ENCODE measurements around the gene TPP2. TPM values are rescaled to one million over a fixed set of nuclear protein-coding genes. Genes with fewer than 3 reads are reported as not detected.

TPP2 gene
- total and polyA plus RNA-seq, 9 of the 15 experiments (the other 6 are each of a cell fraction or from before 2014, with no cell fraction given) = 18.8 to 87.7 (median 55.9) TPM

DNA sequence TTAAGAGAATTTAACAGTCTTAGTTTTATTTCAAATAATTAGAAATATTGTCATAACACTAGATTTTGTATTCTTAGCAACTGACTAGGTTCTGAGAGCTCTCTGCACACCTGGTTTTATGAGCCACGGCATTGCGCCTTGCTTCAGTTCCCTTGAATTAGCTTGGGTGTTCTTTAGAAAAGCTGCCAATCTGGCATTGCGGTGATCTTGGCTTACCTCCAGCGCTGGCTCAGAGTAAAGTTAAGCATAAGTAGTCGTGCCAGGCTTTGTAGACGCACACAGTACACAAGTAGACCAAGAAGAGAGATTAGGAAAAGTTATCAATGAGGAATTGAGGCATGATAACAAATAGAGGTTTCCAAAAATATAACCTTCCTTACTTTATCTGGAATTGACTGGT lies 45.7 kb downstream of the TPP2 start:
- WGBS (ENCODE audit: insufficient coverage, low coverage, missing lambda C conversion rate) = 91% methylated on average over 6 of the region's 6 CpGs
- BruUV-seq (replicated peaks) = no TSS peak
- Histone ChIP-seq H3K9ac (ENCODE audit: insufficient read depth in 1 of 2, low read depth in 2 of 2, low read length in 2 of 2) (no peak overlapping the region), H3K4me3 (no peak overlapping the region), H3K9me3 (replicated peaks; ENCODE audit: control insufficient read depth, insufficient read depth, low read depth, low read length) (no peaks in the 10 kb centered on the region), H3K36me3 (ENCODE audit: control insufficient read depth, insufficient read depth, low read length) (peaks cover 94% of the 10 kb centered on the region), H4K20me1 (replicated peaks; ENCODE audit: control insufficient read depth, insufficient read depth, low read length) (no peaks in the 10 kb centered on the region), H3K27me3 (ENCODE audit: control insufficient read depth in 2 of 2, insufficient read depth in 2 of 2, low read length in 2 of 2) (no peaks in the 10 kb centered on the region), H3K4me1 (replicated peaks in 1 of 2; ENCODE audit: control insufficient read depth in 2 of 2, insufficient read depth in 2 of 2, low read length in 2 of 2) (no peaks in the 10 kb centered on the region), H2AFZ (ENCODE audit: low read depth, low read length) (no peak overlapping the region), H3K4me2 (ENCODE audit: insufficient read depth, low read length) (no peak overlapping the region), H3K9me1 (ENCODE audit: control insufficient read depth, insufficient read depth, low read length) (no peaks in the 10 kb centered on the region), H3K79me2 (ENCODE audit: control insufficient read depth, insufficient read depth, low read length) (no peaks in the 10 kb centered on the region), H3K27ac (ENCODE audit: extremely low read depth, low read depth, low read length) (no peak overlapping the region)
- CTCF ChIA-PET (ENCODE audit: low intra/inter-chr PET ratio) = no interaction called here
- POLR2A ChIA-PET = interaction anchor here (1.1 kb wide), 1 partner anchor 20 kb away, joined by 3 read pairs; no protein-coding TSS in a partner anchor
- FAIRE-seq (no peak), DNase-seq (ENCODE audit: extremely low read depth in 1 of 4, low spot score in 3 of 4) (no peak), ATAC-seq (no peak)
- intact Hi-C loops (cut with micrococcal nuclease) = no loop called here
- in situ Hi-C loops (cut with MboI) = no loop called here
- TF ChIP-seq VEZF1 (CRISPR knock-in tag; IDR thresholded peaks at IDR 0.05) (no peak), HMG20B (CRISPR knock-in tag; IDR thresholded peaks at IDR 0.05) (no peak), HNRNPL (IDR thresholded peaks at IDR 0.05; ENCODE audit: low read depth, low read length) (no peak), KLF13 (tag; IDR thresholded peaks at IDR 0.05; ENCODE audit: borderline replicate concordance, low read depth) (no peak), ZNF436 (CRISPR knock-in tag; IDR thresholded peaks at IDR 0.05) (no peak), ZNF134 (CRISPR knock-in tag; conservative IDR thresholded peaks at IDR 0.05) (no peak), ZNF431 (CRISPR knock-in tag; IDR thresholded peaks at IDR 0.05) (no peak), CSDE1 (IDR thresholded peaks at IDR 0.05) (no peak), FIP1L1 (IDR thresholded peaks at IDR 0.05; ENCODE audit: low read depth, low read length, poor library complexity, severe bottlenecking) (no peak), KDM1A (IDR thresholded peaks at IDR 0.05) (no peak)
- TF ChIP-seq, protein P1, sequence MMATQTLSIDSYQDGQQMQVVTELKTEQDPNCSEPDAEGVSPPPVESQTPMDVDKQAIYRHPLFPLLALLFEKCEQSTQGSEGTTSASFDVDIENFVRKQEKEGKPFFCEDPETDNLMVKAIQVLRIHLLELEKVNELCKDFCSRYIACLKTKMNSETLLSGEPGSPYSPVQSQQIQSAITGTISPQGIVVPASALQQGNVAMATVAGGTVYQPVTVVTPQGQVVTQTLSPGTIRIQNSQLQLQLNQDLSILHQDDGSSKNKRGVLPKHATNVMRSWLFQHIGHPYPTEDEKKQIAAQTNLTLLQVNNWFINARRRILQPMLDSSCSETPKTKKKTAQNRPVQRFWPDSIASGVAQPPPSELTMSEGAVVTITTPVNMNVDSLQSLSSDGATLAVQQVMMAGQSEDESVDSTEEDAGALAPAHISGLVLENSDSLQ (IDR thresholded peaks at IDR 0.05) = no peak
- TF ChIP-seq, protein P2, sequence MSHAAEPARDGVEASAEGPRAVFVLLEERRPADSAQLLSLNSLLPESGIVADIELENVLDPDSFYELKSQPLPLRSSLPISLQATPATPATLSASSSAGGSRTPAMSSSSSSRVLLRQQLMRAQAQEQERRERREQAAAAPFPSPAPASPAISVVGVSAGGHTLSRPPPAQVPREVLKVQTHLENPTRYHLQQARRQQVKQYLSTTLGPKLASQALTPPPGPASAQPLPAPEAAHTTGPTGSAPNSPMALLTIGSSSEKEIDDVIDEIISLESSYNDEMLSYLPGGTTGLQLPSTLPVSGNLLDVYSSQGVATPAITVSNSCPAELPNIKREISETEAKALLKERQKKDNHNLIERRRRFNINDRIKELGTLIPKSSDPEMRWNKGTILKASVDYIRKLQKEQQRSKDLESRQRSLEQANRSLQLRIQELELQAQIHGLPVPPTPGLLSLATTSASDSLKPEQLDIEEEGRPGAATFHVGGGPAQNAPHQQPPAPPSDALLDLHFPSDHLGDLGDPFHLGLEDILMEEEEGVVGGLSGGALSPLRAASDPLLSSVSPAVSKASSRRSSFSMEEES (CRISPR knock-in tag; IDR thresholded peaks at IDR 0.05) = no peak
- TF ChIP-seq, protein P3, sequence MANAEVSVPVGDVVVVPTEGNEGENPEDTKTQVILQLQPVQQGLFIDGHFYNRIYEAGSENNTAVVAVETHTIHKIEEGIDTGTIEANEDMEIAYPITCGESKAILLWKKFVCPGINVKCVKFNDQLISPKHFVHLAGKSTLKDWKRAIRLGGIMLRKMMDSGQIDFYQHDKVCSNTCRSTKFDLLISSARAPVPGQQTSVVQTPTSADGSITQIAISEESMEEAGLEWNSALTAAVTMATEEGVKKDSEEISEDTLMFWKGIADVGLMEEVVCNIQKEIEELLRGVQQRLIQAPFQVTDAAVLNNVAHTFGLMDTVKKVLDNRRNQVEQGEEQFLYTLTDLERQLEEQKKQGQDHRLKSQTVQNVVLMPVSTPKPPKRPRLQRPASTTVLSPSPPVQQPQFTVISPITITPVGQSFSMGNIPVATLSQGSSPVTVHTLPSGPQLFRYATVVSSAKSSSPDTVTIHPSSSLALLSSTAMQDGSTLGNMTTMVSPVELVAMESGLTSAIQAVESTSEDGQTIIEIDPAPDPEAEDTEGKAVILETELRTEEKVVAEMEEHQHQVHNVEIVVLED (CRISPR knock-in tag; IDR thresholded peaks at IDR 0.05) = no peak
- TF ChIP-seq, protein P4, sequence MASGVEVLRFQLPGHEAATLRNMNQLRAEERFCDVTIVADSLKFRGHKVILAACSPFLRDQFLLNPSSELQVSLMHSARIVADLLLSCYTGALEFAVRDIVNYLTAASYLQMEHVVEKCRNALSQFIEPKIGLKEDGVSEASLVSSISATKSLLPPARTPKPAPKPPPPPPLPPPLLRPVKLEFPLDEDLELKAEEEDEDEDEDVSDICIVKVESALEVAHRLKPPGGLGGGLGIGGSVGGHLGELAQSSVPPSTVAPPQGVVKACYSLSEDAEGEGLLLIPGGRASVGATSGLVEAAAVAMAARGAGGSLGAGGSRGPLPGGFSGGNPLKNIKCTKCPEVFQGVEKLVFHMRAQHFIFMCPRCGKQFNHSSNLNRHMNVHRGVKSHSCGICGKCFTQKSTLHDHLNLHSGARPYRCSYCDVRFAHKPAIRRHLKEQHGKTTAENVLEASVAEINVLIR (CRISPR knock-in tag; IDR thresholded peaks at IDR 0.05) = no peak
- TF ChIP-seq, protein P5, sequence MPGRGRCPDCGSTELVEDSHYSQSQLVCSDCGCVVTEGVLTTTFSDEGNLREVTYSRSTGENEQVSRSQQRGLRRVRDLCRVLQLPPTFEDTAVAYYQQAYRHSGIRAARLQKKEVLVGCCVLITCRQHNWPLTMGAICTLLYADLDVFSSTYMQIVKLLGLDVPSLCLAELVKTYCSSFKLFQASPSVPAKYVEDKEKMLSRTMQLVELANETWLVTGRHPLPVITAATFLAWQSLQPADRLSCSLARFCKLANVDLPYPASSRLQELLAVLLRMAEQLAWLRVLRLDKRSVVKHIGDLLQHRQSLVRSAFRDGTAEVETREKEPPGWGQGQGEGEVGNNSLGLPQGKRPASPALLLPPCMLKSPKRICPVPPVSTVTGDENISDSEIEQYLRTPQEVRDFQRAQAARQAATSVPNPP (IDR thresholded peaks at IDR 0.05; ENCODE audit: borderline replicate concordance, insufficient read depth, insufficient read length) = no peak

All from K562 (cell line).